Transverse colon (tissue), 4 donors: Measurements from ENCODE around the gene AOC3. TPM values are rescaled to one million over a fixed set of nuclear protein-coding genes. Genes with fewer than 3 reads are reported as not detected.
"Not testable (repeated sequence)": the region's sequence is repeated elsewhere in the genome, so short reads cannot be mapped to it uniquely, and the experiment has no call there.

Source experiments
- DNase-seq: peaks from one replicate; pipeline ENCODE4 v3.0.0-alpha.2; 2019
- H3K27ac ChIP-seq, 4 donors: fragments of 200-600 bp; sonication (generic); 2 replicates each; pipeline ENCODE4 v1.5.1; 2016 to 2018; ENCODE audit warnings: inconsistent platforms in 4 of 4
- H3K27me3 ChIP-seq: fragments of 200-600 bp; sonication (generic); 2 replicates; pipeline ENCODE4 v1.5.1; 2017; ENCODE audit warnings: inconsistent platforms
- H3K36me3 ChIP-seq, 4 donors: fragments of 200-600 bp; sonication (generic); 2 replicates each; pipeline ENCODE4 v1.5.1; 2017 to 2019; ENCODE audit warnings: inconsistent platforms in 4 of 4
- H3K4me1 ChIP-seq, 4 donors: fragments of 200-600 bp; sonication (generic); 2 replicates each; pipeline ENCODE4 v1.5.1; 2017 to 2020; ENCODE audit warnings: inconsistent platforms in 4 of 4
- H3K4me3 ChIP-seq, 4 donors: fragments of 200-600 bp; sonication (generic); 1 replicate in 1 of 4; 2 replicates in 3 of 4; pipeline versions ENCODE4 v1.5.1 to v1.6.1; 2017 to 2019; ENCODE audit warnings: inconsistent platforms in 4 of 4
- H3K9me3 ChIP-seq, 2 donors: fragments of 200-600 bp; sonication (generic); 2 replicates each; pipeline ENCODE4 v1.5.1; 2017 to 2019; ENCODE audit warnings: inconsistent platforms in 2 of 2
- EP300 ChIP-seq: sonication (generic); formaldehyde crosslinking; IDR thresholded peaks from one replicate; pipeline ENCODE4 v1.6.1; 2017; ENCODE audit warnings: antibody characterized with exemption, low read depth
- POLR2A ChIP-seq: fragments of 450-650 bp; IDR thresholded peaks from one replicate; pipeline ENCODE4 v1.6.1; 2016; ENCODE audit warnings: antibody characterized with exemption, mild to moderate bottlenecking, moderate library complexity
- POLR2AphosphoS5 ChIP-seq, 3 donors: sonication (generic); formaldehyde crosslinking; IDR thresholded peaks; one replicate each; pipeline ENCODE4 v1.6.1; 2016; ENCODE audit warnings: antibody characterized with exemption in 3 of 3
- WGBS, 2 donors: methylation state at CpG; one replicate each; pipeline ENCODE4 v1.1.5; 2018; ENCODE audit warnings: low coverage in 1 of 2; 5-methylcytosine and 5-hydroxymethylcytosine counted together
- in situ Hi-C, 4 donors: fragments of 200-750 bp; cut with MboI; loops; one replicate each; pipeline versions ENCODE4 v1.15.0 to v1.15.1; 2017; ENCODE audit warnings: low sequenced_read_pairs in 3 of 4, low pct_ligation_motif_present in 1 of 4, low pct_unique_long_range_greater_than_20kb in 1 of 4
- intact Hi-C: fragments of 100-400 bp; cut with DNase I; formaldehyde crosslinking; loops from one replicate; pipeline ENCODE4 v1.15.1; 2023; ENCODE audit warnings: low total_unique reads
- total RNA-seq, 4 donors: library from RNA; depleted of rRNA; stranded (reverse); fragments of >200 nt; gene quantifications; one replicate each; pipeline ENCODE4 v1.1.0, GENCODE V29; 2016
- TF ChIP-seq, protein P1 (sequence below), 5 experiments: fragments of 200-600 bp in 3 of 5; fragments of 450-650 bp in 2 of 5; sonication (generic) in 3 of 5; IDR thresholded peaks; 1 replicate in 2 of 5; 2 replicates in 3 of 5; pipeline ENCODE4 v1.5.1; 2016 to 2017; ENCODE audit warnings: antibody characterized with exemption in 5 of 5, inconsistent platforms in 3 of 5, mild to moderate bottlenecking in 2 of 5, moderate library complexity in 1 of 5

The AOC3 gene
- total RNA-seq, 4 donors from 2014 or later: 14.3 to 134 (median 35.2) TPM

DNA sequence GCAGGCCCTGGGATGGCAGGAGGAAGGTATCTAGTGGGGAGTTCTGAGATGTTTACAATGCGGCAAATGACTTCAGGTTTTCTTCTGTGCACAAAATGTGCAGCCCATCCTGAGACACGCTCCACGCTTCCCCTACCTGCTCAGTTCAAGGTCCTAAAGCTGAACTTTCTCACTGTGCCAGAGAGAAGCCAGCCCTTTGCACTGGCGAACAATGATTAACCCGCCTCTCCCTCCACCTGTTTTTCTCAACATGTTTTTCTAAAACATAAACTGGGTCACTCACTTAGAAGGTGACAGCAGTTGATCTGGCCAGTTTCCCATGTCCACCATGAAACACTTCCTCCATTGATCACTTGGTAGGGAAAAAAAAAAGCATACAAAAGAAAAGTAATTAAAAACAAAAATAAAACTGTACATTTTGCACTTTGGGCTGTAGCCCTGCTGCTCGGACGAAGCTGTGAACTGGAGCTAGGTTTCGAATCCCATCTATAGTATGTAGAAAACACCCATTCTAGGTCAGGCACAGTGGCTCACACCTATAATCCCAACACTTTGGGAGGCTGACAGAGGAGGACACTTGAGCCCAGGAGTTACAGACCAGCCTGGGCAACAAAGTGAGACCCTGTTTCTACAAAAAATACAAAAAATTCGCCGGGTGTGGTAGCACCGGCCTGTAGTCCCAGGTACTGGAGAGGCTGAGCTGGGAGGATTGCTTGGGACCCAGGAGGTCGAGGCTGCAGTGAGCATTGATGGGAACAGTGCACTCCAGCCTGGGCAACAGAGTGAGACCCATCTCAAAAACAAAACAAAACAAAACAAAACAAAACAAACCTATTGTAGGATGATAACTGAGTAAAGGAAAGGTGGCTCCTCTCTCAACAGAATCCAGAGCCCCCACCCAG is 43.5 kb downstream of the AOC3 start:
- H3K4me3 ChIP-seq: peak overlapping the region in 1 of 4 donors; percentile 12
- in situ Hi-C loops: no loop called here

DNA sequence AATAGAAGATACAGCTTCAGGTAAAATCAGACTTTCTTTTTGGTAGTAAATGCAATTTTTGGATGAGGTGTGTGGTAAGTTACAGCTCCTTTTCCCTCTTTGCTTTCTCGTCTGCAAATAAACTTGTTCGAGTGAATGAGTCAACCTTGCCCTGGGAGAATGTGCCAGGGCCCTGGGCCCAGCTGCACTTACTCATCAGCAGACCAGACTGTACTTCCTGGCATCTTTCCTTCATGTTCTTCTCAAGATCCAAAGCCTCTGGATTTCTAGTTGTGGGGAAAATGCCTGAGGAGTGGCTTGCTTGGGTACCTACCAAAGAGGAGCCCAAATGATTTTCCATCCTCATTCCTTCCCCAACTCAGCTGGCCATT is 44.2 kb downstream of the AOC3 start:
- H3K9me3 ChIP-seq: no peaks in the 10 kb centered on the region
- H3K27ac ChIP-seq: peak overlapping the region; percentile 47 to 71 (median 53)
- DNase-seq: peak; percentile 52
- H3K4me1 ChIP-seq: peaks cover 5 to 49% (median 29%) of the 10 kb centered on the region in 4 donors
- H3K4me3 ChIP-seq: no peak overlapping the region
- WGBS, 2 donors: 0 to 11% methylated on average over 2 of the region's 2 CpGs
- H3K27me3 ChIP-seq: peaks cover 14% of the 10 kb centered on the region
- in situ Hi-C loops: no loop called here
- intact Hi-C loops: no loop called here
- no peaks in the 10 kb centered on the region for H3K36me3 ChIP-seq
- TF ChIP-seq POLR2AphosphoS5 (IDR thresholded peaks at IDR 0.05) (peak in 1 of 3 donors; percentile 44), EP300 (no peak), POLR2A (no peak)
- TF ChIP-seq, protein P1, sequence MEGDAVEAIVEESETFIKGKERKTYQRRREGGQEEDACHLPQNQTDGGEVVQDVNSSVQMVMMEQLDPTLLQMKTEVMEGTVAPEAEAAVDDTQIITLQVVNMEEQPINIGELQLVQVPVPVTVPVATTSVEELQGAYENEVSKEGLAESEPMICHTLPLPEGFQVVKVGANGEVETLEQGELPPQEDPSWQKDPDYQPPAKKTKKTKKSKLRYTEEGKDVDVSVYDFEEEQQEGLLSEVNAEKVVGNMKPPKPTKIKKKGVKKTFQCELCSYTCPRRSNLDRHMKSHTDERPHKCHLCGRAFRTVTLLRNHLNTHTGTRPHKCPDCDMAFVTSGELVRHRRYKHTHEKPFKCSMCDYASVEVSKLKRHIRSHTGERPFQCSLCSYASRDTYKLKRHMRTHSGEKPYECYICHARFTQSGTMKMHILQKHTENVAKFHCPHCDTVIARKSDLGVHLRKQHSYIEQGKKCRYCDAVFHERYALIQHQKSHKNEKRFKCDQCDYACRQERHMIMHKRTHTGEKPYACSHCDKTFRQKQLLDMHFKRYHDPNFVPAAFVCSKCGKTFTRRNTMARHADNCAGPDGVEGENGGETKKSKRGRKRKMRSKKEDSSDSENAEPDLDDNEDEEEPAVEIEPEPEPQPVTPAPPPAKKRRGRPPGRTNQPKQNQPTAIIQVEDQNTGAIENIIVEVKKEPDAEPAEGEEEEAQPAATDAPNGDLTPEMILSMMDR (IDR thresholded peaks at IDR 0.05): no peak

More for the DNA sequence above, 43.5 kb downstream of the AOC3 start:
- Histone ChIP-seq H3K27me3 (peaks cover 8% of the 10 kb centered on the region), H3K27ac (peak overlapping the region; percentile 47 to 71 (median 53)), H3K36me3 (no peaks in the 10 kb centered on the region), H3K4me1 (peaks cover 5 to 49% (median 29%) of the 10 kb centered on the region in 4 donors), H3K9me3 (no peaks in the 10 kb centered on the region)
- intact Hi-C loops: no loop called here
- WGBS, 2 donors: 37 to 59% methylated on average over 3 to 12 of the region's 12 CpGs
- peak; percentile 71 for DNase-seq
- TF ChIP-seq POLR2AphosphoS5 (IDR thresholded peaks at IDR 0.05): peak in 2 of 3 donors; percentile 30 to 35
- TF ChIP-seq POLR2A: no peak
- no peak for TF ChIP-seq EP300
- TF ChIP-seq, protein P1 (IDR thresholded peaks at IDR 0.05): no peak

DNA sequence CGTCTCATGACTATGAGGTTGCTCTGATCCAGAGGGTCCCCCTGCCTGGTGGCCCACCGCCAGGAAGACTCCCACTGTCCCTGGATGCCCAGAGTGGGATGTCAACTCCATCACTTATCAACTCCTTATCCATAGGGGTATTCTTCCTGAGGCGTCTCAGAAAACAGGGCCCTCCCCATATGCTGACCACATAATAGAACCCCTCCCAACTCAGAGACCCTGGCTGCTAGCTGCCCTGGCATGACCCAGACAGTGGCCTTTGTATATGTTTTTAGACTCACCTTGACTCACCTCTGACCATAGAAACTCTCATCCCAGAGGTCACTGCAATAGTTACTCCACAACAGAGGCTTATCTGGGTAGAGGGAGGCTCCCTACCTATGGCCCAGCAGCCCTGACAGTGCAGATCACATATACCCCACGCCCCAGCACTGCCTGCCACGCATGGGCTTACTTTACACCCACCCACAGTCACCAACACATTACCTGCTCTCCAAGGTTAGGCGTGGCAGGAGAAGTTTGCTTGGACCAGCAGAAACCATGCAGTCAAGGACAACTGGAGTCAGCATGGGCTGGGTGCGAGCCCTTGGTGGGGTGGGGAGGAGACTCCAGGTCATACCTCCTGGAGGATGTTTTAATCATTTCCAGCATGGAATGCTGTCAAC is 47.3 kb downstream of the AOC3 start:
- H3K9me3 ChIP-seq: no peaks in the 10 kb centered on the region
- peaks cover 5 to 24% (median 22%) of the 10 kb centered on the region in 4 donors for H3K4me1 ChIP-seq
- intact Hi-C loops: no loop called here
- TF ChIP-seq POLR2AphosphoS5 (IDR thresholded peaks at IDR 0.05): no peak
- no peak for TF ChIP-seq POLR2A
- TF ChIP-seq, protein P1 (IDR thresholded peaks at IDR 0.05): no peak
- TF ChIP-seq EP300: no peak
- in situ Hi-C loops: no loop called here
- no peak overlapping the region for H3K27ac ChIP-seq
- DNase-seq: no peak
- no peak overlapping the region for H3K4me3 ChIP-seq
- 80 to 87% methylated on average over 1 to 7 of the region's 7 CpGs for WGBS, 2 donors
- H3K36me3 ChIP-seq: no peaks in the 10 kb centered on the region
- H3K27me3 ChIP-seq: peaks cover 40% of the 10 kb centered on the region

DNA sequence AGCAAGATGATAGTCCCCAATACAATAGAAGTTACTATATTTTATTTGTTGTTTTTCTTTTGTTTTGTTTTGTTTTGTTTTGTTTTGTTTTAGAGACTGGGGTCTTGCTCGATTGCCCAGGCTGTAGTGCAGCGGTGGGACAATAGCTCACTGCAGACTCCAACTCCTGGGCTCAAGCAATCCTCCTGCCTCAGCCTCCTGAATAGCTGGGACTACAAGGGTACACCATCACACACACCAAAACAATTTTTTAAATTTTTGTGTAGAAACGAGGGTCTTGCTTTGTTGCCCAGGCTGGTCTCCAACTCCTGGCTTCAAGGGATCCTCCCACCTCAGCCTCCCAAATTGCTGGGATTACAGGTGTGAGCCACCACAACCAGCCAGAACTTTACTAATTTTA is 49.0 kb downstream of the AOC3 start:
- DNase-seq, intact Hi-C loops, H3K36me3 ChIP-seq, H3K27ac ChIP-seq, H3K4me3 ChIP-seq, in situ Hi-C loops, H3K9me3 ChIP-seq, H3K4me1 ChIP-seq: not testable (repeated sequence)
- WGBS, 2 donors: 74 to 81% methylated on average over 3 of the region's 3 CpGs
- H3K27me3 ChIP-seq: peaks cover 57% of the 10 kb centered on the region
